HG02973 (cell line): ENCODE results near the gene PAF1.
"Not testable (repeated sequence)": the region's sequence is repeated elsewhere in the genome, so short reads cannot be mapped to it uniquely, and the experiment has no call there.

Source experiments
- ATAC-seq: cut with Tn5 transposase; IDR thresholded peaks from one replicate; pipeline ENCODE4 v1.9.1; 2021; ENCODE audit warnings: moderate library complexity; ENCODE audit not compliant: unreplicated experiment

The PAF1 gene

GRCh38 chr19:39356647-39357046, 34.3 kb downstream of the PAF1 start:
- ATAC-seq, result no peak

- no peak for ATAC-seq
These were observed 34.8 kb downstream of the PAF1 start for GRCh38 chr19:39356073-39356472.

GRCh38 chr19:39355253-39355652, 35.7 kb downstream of the PAF1 start:
- no peak for ATAC-seq

DNA sequence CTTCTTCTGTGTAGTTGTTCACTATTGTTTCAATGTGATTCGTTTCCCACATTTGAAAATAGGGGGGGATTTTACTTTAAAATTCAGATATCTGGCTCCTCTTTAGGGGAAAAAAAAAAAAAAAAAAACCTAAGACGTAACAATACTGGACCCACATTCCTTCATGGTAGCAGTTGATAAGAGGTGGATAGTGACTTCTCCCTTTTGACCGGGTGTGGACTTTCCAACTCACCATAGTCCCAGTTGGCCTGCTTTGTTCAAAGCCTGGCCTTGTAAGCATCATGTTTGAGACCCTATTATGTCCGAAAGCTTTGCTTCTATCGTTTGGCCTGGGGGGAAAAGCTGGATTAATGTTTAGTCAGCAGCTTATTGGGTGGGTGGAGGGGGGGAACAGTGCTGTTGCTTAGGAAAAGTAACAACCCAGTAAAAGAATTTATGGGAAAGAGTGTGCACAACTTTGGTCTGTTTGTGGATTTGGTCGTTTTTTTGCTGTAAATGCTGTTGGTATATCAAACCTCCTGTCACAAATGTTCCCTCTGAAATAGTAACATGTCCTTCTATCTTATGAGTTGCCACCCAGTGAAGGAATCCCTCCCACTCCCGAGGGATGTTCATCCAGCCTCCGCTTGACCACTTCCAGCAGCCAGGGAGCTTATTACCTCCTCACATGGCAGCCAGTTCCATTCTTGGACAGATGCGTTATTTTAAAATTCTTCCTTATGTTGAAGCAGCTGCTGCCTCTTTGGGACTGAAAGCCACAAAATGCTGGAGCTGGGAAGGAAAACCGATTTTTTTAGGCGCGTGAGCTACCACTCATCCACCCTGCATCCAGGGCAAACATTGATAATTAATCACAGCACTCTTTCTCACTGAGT, 38.3 kb downstream of the PAF1 start:
- ATAC-seq, result no peak

- ATAC-seq, result peak; percentile 70
These were observed 39.3 kb downstream of the PAF1 start for GRCh38 chr19:39351537-39352064.

GRCh38 chr19:39350156-39350555, 40.8 kb downstream of the PAF1 start:
- ATAC-seq, result no peak

DNA sequence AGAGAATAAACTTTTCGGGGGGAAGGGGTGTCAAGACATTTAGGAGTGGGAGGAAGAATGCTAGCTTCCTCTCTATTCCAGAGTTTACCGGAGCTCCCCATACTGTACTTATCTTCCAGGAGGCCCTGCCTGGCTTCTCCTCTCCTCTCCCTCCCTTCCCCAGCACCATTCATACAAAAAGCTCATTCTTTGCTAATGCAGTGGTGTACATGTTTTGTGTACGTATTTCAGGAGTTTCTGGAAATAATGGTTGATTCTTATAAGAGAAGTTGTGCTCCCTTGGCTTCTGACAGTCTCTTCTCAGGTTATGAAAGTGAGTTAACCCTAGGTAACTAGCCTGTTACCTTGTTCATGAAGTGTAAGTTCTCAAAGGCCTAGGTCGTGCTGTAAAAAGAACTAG, 41.6 kb downstream of the PAF1 start:
- no peak for ATAC-seq

DNA sequence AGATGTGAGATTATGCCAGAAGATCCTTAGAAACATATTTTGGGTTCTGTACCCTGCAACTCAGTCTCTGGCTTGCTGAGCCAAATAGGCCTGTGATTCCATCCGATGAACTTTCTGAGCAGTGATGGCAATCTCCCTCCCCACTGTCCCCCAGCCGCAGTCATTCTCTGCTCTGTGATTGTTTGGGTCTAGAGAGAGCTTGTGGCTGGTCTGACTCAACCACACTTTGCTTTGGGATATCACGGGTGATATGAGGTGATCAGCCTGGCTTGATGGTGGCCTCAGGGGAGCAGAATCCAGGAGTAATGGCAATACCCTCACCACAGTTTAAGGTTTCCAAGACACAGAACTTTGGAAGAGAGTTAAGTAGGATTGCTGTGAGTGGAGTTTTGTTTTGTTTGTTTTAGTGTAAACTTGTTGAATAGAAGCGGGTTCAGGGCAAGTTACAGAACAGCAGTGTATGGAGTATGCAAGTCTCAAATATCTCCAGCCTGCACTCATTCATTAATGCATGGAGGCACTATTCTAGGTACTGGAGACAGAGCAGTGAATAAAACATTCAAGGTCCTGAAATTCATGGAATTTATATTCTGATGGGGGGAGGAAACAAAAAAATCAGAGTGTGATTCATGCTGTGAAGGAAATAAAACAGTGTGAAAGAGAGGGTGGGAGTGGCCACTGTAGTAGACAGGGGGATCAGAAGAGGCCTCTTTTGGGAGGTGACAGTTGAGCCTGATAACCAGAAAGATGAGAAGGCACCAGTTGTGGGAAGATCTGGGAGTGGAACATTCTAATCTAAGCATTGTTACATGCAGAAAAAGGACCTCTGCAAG, 43.4 kb downstream of the PAF1 start:
- ATAC-seq, result no peak

GRCh38 chr19:39345956-39346355, 45.0 kb downstream of the PAF1 start:
- ATAC-seq, result no peak

DNA sequence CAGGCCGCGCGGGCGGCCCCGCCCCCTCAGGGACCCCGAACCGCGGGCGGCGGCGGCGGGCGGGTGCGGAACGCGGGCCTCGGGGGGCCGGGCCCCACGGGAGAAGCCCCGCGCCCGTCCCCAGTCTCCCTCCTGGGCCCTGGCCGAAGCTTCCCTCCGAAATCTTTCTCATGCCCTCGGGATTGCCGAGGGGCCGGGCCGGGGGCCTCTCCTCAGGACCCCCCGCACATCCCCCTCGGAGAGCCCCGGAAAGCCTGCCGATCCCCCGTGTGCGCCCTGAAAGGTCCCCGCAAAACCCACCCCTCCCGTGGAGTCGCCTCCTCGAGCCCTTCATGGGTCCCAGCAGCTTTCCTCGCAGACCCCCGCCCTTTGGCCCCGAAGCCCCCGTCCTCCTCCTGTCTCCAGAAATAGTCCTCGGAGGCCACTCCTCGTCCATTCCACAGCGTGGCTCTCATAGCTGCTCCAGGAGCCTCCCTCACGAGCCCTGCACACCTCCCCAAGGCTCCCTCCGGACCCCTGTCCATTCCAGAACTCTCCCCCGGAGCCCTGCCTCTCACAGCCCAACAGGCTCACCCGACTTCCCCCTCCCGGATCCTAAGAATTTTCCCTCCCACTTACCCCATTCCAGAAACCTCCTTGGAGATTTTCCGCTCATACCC, 48.1 kb downstream of the PAF1 start:
- no peak for ATAC-seq

GRCh38 chr19:39341719-39342604, 48.9 kb downstream of the PAF1 start, which contains the start of gene SAMD4B:
Gene SAMD4B, plus strand, starts transcription at chr19:39342421. Its CDS starts 14,473 bp downstream, at chr19:39356894.
- peak; percentile 81 for ATAC-seq

- peak; percentile 9 for ATAC-seq
These were observed 49.7 kb downstream of the PAF1 start for GRCh38 chr19:39341129-39341718.

DNA sequence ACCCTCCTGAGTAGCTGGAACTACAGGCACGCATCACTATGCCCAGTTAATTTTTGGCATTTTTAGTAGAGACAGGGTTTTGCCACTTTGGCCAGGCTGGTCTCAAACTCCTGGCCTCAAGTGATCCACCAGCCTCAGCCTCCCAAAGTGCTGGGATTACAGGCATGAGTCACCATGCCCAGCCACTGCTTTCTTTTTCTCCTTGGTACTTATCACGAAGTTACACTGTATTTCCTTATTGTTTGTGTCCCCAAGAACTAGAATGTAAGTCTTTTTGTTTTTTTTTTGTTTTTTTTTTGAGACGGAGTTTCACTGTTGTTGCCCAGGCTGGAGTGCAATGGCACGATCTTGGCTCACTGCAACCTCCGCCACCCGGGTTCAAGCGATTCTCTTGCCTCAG, 50.8 kb downstream of the PAF1 start:
- ATAC-seq, result not testable (repeated sequence)

DNA sequence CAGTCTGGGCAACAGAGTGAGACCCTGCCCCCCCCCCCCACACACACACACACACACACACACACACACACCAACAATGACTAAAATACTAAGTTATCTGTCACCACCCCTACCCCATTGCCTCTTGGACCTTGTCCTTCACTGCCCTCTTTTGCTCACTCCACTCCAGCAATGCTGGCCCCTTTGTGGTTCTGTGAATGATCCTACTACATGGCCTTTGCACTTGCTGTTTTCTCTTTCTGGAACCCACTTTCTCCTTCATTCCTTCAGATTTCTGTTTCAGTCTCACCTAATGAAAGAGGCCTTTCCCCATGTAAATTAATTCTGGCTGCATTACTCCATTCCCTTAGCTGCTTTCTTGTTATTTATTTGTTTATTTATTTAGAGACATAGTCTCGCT, 51.2 kb downstream of the PAF1 start:
- no peak for ATAC-seq

GRCh38 chr19:39336483-39336882, 54.4 kb downstream of the PAF1 start:
- ATAC-seq, result no peak
